Measurements from ENCODE around the gene SAMD8.

The SAMD8 gene

DNA sequence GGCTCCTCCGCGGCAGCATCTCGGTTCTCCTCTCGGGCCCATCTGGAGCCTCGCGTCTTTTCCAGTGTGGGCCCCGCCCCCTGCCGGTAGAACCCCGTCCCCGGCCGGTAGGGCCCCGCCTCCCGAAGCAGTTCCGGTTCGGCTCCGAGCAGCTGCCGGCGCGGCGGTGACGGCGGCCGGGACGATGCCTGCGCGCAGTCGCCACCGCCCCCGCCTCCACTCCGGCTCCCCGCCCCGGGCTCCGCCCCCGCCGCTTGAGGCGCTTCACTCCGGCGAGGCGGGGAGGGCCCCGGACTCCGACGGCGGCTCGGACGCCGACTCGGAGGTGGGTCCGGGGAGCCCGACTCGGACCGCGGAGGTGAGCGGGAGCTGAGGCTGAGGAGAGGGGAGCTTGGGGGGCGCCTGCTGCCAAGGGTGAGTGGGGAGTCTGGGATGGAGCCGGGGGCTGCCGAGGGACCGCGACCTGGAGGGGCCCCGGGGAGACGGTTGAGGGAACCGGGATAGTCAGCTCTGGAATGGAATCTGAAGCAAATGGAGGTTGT is at the start of gene SAMD8:
Gene SAMD8, plus strand, starts transcription at position 292 of the 542 bp plus-strand sequence. CDS start 38,873 bp downstream, outside the sequence.
- H3K27me3 ChIP-seq (ENCODE audit: control insufficient read depth in 2 of 2, insufficient read depth in 2 of 2, low read length in 2 of 2): no peaks in the 10 kb centered on the region
- H3K4me1 ChIP-seq (ENCODE audit: control insufficient read depth in 2 of 2, insufficient read depth in 2 of 2, low read length in 2 of 2): peaks cover 8 to 9% of the 10 kb centered on the region in 2 donors
- peak within 1 kb of the TSS; percentile 83 to 96 for H3K4me3 ChIP-seq (ENCODE audit: low read length in 2 of 2)
- no peaks in the 10 kb centered on the region for H3K36me3 ChIP-seq (ENCODE audit: control insufficient read depth in 2 of 2, insufficient read depth in 2 of 2, low read length in 2 of 2)
- H3K9me3 ChIP-seq (ENCODE audit: control insufficient read depth in 2 of 2, low read length in 2 of 2): no peaks in the 10 kb centered on the region
- peak within 1 kb of the TSS; percentile 91 to 97 for H3K27ac ChIP-seq (ENCODE audit: low read depth in 2 of 2, low read length in 2 of 2)
- H3K9ac ChIP-seq (ENCODE audit: low read depth in 1 of 2, low read length in 2 of 2): peak within 1 kb of the TSS; percentile 87 to 98

DNA sequence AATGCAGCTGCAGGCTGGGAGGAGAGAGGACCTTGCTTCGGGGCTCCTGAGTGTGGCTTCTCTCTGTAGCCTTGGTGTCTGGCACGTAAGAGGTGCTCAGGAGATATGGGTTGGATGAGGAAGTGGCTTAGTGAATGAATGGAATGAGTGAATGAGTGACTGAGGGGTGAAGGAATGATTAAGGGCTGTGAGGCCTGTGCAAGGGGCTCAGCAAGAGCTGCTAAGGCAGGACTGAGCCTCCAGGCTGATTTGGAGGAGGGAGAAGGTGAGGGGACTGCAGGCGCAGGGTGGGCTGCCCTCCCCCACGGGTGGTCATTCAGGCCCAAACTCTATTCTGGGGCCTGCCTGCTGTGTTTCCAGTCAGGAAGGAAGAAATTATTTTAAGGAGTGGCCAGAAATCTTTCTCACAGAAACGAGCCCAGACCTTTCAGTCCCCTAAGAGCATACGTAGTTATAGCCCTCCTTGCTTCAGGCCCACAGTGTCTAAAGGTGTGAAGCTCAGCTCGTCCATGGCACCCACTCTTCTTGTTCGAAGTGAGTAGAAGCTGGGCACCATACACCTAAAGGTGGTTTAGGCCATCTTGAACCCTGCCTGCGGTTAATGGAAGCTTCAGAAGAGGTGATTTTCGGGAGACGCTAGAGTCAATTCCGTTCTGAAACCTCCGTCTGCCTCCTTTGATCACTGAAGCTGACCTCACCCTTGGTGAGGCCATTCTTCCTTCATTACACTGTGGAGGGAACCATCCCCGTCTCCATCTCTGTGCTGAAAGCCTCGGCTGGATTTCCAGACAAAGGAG is 49.5 kb upstream of the SAMD8 start:
- Histone ChIP-seq H3K9ac (ENCODE audit: low read depth in 1 of 2, low read length in 2 of 2) (no peak overlapping the region), H3K36me3 (ENCODE audit: control insufficient read depth in 2 of 2, insufficient read depth in 2 of 2, low read length in 2 of 2) (no peaks in the 10 kb centered on the region), H3K4me1 (ENCODE audit: control insufficient read depth in 2 of 2, insufficient read depth in 2 of 2, low read length in 2 of 2) (no peaks in the 10 kb centered on the region), H3K27me3 (ENCODE audit: control insufficient read depth in 2 of 2, insufficient read depth in 2 of 2, low read length in 2 of 2) (no peaks in the 10 kb centered on the region), H3K27ac (ENCODE audit: low read depth in 2 of 2, low read length in 2 of 2) (no peak overlapping the region), H3K9me3 (ENCODE audit: control insufficient read depth in 2 of 2, low read length in 2 of 2) (no peaks in the 10 kb centered on the region), H3K4me3 (ENCODE audit: low read length in 2 of 2) (no peak overlapping the region)

GRCh38 chr10:75062506-75063299 is 48.8 kb upstream of the SAMD8 start:
- Histone ChIP-seq H3K27me3 (ENCODE audit: control insufficient read depth in 2 of 2, insufficient read depth in 2 of 2, low read length in 2 of 2) (no peaks in the 10 kb centered on the region), H3K36me3 (ENCODE audit: control insufficient read depth in 2 of 2, insufficient read depth in 2 of 2, low read length in 2 of 2) (no peaks in the 10 kb centered on the region), H3K4me1 (ENCODE audit: control insufficient read depth in 2 of 2, insufficient read depth in 2 of 2, low read length in 2 of 2) (no peaks in the 10 kb centered on the region), H3K4me3 (ENCODE audit: low read length in 2 of 2) (no peak overlapping the region), H3K9ac (ENCODE audit: low read depth in 1 of 2, low read length in 2 of 2) (no peak overlapping the region), H3K27ac (ENCODE audit: low read depth in 2 of 2, low read length in 2 of 2) (no peak overlapping the region), H3K9me3 (ENCODE audit: control insufficient read depth in 2 of 2, low read length in 2 of 2) (no peaks in the 10 kb centered on the region)

GRCh38 chr10:75063461-75064230 is 47.8 kb upstream of the SAMD8 start:
- no peak overlapping the region for H3K27ac ChIP-seq (ENCODE audit: low read depth in 2 of 2, low read length in 2 of 2)
- no peak overlapping the region for H3K4me3 ChIP-seq (ENCODE audit: low read length in 2 of 2)
- H3K9me3 ChIP-seq (ENCODE audit: control insufficient read depth in 2 of 2, low read length in 2 of 2): no peaks in the 10 kb centered on the region
- no peaks in the 10 kb centered on the region for H3K36me3 ChIP-seq (ENCODE audit: control insufficient read depth in 2 of 2, insufficient read depth in 2 of 2, low read length in 2 of 2)
- no peaks in the 10 kb centered on the region for H3K4me1 ChIP-seq (ENCODE audit: control insufficient read depth in 2 of 2, insufficient read depth in 2 of 2, low read length in 2 of 2)
- H3K9ac ChIP-seq (ENCODE audit: low read depth in 1 of 2, low read length in 2 of 2): no peak overlapping the region
- no peaks in the 10 kb centered on the region for H3K27me3 ChIP-seq (ENCODE audit: control insufficient read depth in 2 of 2, insufficient read depth in 2 of 2, low read length in 2 of 2)

GRCh38 chr10:75065076-75065475 is 46.4 kb upstream of the SAMD8 start:
- H3K9ac ChIP-seq (ENCODE audit: low read depth in 1 of 2, low read length in 2 of 2): no peak overlapping the region
- H3K9me3 ChIP-seq (ENCODE audit: control insufficient read depth in 2 of 2, low read length in 2 of 2): no peaks in the 10 kb centered on the region
- H3K27me3 ChIP-seq (ENCODE audit: control insufficient read depth in 2 of 2, insufficient read depth in 2 of 2, low read length in 2 of 2): no peaks in the 10 kb centered on the region
- H3K4me3 ChIP-seq (ENCODE audit: low read length in 2 of 2): no peak overlapping the region
- H3K4me1 ChIP-seq (ENCODE audit: control insufficient read depth in 2 of 2, insufficient read depth in 2 of 2, low read length in 2 of 2): no peaks in the 10 kb centered on the region
- no peaks in the 10 kb centered on the region for H3K36me3 ChIP-seq (ENCODE audit: control insufficient read depth in 2 of 2, insufficient read depth in 2 of 2, low read length in 2 of 2)
- no peak overlapping the region for H3K27ac ChIP-seq (ENCODE audit: low read depth in 2 of 2, low read length in 2 of 2)

GRCh38 chr10:75066271-75066670 is 45.2 kb upstream of the SAMD8 start:
- H3K9ac ChIP-seq (ENCODE audit: low read depth in 1 of 2, low read length in 2 of 2): no peak overlapping the region
- H3K9me3 ChIP-seq (ENCODE audit: control insufficient read depth in 2 of 2, low read length in 2 of 2): no peaks in the 10 kb centered on the region
- no peak overlapping the region for H3K4me3 ChIP-seq (ENCODE audit: low read length in 2 of 2)
- H3K36me3 ChIP-seq (ENCODE audit: control insufficient read depth in 2 of 2, insufficient read depth in 2 of 2, low read length in 2 of 2): no peaks in the 10 kb centered on the region
- no peaks in the 10 kb centered on the region for H3K4me1 ChIP-seq (ENCODE audit: control insufficient read depth in 2 of 2, insufficient read depth in 2 of 2, low read length in 2 of 2)
- H3K27me3 ChIP-seq (ENCODE audit: control insufficient read depth in 2 of 2, insufficient read depth in 2 of 2, low read length in 2 of 2): no peaks in the 10 kb centered on the region
- H3K27ac ChIP-seq (ENCODE audit: low read depth in 2 of 2, low read length in 2 of 2): no peak overlapping the region

DNA sequence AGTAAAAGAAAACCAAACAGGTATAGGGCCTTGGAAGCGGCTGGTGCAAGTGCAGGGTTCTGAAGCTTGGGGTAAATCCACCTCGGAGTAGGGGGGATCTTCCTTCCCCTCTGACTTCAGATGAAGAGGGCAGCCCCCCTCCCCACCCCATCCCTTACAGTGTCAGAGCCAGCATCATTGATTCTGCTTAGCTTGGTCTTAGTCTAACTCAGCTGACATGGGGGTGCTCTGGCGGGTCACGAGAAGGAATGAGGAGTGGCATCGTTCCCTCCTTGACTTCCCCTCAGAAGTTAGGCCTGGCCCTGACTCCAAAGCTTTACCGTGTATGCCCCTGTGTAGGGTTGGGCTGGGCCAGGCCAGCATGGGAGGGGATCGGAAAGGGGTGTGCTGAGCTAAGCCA is 44.2 kb upstream of the SAMD8 start:
- no peak overlapping the region for H3K9ac ChIP-seq (ENCODE audit: low read depth in 1 of 2, low read length in 2 of 2)
- no peaks in the 10 kb centered on the region for H3K36me3 ChIP-seq (ENCODE audit: control insufficient read depth in 2 of 2, insufficient read depth in 2 of 2, low read length in 2 of 2)
- no peaks in the 10 kb centered on the region for H3K27me3 ChIP-seq (ENCODE audit: control insufficient read depth in 2 of 2, insufficient read depth in 2 of 2, low read length in 2 of 2)
- H3K9me3 ChIP-seq (ENCODE audit: control insufficient read depth in 2 of 2, low read length in 2 of 2): no peaks in the 10 kb centered on the region
- no peak overlapping the region for H3K4me3 ChIP-seq (ENCODE audit: low read length in 2 of 2)
- H3K27ac ChIP-seq (ENCODE audit: low read depth in 2 of 2, low read length in 2 of 2): no peak overlapping the region
- no peaks in the 10 kb centered on the region for H3K4me1 ChIP-seq (ENCODE audit: control insufficient read depth in 2 of 2, insufficient read depth in 2 of 2, low read length in 2 of 2)

- H3K9ac ChIP-seq (ENCODE audit: low read depth in 1 of 2, low read length in 2 of 2): no peak overlapping the region
- H3K36me3 ChIP-seq (ENCODE audit: control insufficient read depth in 2 of 2, insufficient read depth in 2 of 2, low read length in 2 of 2): no peaks in the 10 kb centered on the region
- H3K27me3 ChIP-seq (ENCODE audit: control insufficient read depth in 2 of 2, insufficient read depth in 2 of 2, low read length in 2 of 2): no peaks in the 10 kb centered on the region
- no peak overlapping the region for H3K27ac ChIP-seq (ENCODE audit: low read depth in 2 of 2, low read length in 2 of 2)
- H3K4me1 ChIP-seq (ENCODE audit: control insufficient read depth in 2 of 2, insufficient read depth in 2 of 2, low read length in 2 of 2): no peaks in the 10 kb centered on the region
- H3K4me3 ChIP-seq (ENCODE audit: low read length in 2 of 2): no peak overlapping the region
- H3K9me3 ChIP-seq (ENCODE audit: control insufficient read depth in 2 of 2, low read length in 2 of 2): no peaks in the 10 kb centered on the region
Measured at GRCh38 chr10:75068523-75068922, 42.9 kb upstream of the SAMD8 start.

DNA sequence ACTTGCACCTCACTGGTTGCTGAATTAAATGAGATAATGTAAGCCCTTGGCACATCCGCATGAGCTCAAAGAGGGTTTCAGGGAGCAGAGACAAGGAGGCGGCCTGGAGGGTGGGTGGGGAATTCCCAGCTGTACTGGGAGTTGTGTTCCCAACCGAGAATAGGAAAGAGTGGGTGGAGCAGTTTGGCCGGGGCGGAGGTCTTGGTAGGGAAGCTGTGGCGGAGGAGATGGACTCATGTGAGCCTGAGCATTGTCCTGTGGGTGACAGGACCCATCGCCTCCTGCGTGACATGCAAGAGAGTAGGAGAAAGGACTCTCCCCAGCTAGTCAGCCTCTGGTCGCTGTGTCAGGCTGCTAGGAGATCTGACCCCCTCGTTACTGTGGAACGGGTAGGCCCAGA is 41.0 kb upstream of the SAMD8 start:
- Histone ChIP-seq H3K27me3 (ENCODE audit: control insufficient read depth in 2 of 2, insufficient read depth in 2 of 2, low read length in 2 of 2) (no peaks in the 10 kb centered on the region), H3K9ac (ENCODE audit: low read depth in 1 of 2, low read length in 2 of 2) (no peak overlapping the region), H3K4me1 (ENCODE audit: control insufficient read depth in 2 of 2, insufficient read depth in 2 of 2, low read length in 2 of 2) (no peaks in the 10 kb centered on the region), H3K9me3 (ENCODE audit: control insufficient read depth in 2 of 2, low read length in 2 of 2) (no peaks in the 10 kb centered on the region), H3K27ac (ENCODE audit: low read depth in 2 of 2, low read length in 2 of 2) (no peak overlapping the region), H3K36me3 (ENCODE audit: control insufficient read depth in 2 of 2, insufficient read depth in 2 of 2, low read length in 2 of 2) (no peaks in the 10 kb centered on the region), H3K4me3 (ENCODE audit: low read length in 2 of 2) (no peak overlapping the region)
